HG02970 (cell line): ENCODE results near the gene CPLX3.

Source experiments
- ATAC-seq: cut with Tn5 transposase; IDR thresholded peaks from one replicate; pipeline ENCODE4 v1.9.1; 2021; ENCODE audit warnings: mild to moderate bottlenecking, moderate library complexity, moderate number of reproducible peaks; ENCODE audit not compliant: unreplicated experiment, low FRiP score

Gene CPLX3

GRCh38 chr15:74825866-74826265, 561 bp upstream of the CPLX3 start:
- no peak for ATAC-seq

- ATAC-seq, result no peak
These were observed 494 bp downstream of the CPLX3 start for GRCh38 chr15:74826921-74827320.

DNA sequence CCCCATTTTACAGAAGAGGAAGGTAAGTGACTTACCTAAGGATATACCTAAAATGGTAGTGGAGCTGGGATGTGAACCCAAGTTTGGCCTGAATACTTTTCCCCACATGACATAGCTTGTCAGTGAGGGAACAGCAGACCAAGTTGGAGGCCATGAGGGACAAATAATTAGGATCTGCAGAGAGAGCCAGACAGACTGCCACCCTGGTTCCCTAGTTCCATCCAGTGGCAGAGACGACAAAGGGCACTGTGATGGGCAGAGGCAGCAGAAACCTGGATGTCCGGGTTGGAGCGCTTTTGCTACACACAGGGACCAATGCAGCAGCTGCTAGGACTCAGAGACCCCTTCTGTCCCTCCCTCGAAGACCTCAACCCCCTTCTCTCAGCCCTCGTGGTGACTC, 1.2 kb downstream of the CPLX3 start:
- no peak for ATAC-seq

- no peak for ATAC-seq
These were observed 2.4 kb downstream of the CPLX3 start for GRCh38 chr15:74828835-74829234.

DNA sequence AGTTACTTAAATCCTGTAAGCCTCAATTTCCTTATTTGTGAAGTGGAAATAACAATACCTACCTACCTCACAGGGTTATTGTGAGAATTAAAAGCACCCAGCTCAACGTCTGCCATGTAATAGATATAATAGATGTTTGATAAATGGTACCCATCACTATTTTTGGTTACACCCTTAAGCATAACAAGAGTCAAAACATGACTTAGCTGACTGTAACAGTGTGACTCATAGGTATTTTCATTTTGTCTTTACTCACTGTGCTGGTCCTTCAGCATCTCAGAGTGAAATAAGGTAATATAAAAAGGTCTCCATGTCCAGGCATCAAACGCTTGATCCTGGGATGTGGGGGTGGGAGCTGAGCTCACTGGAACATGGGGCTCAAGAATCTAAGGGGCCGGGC, 3.1 kb downstream of the CPLX3 start:
- ATAC-seq, result no peak

GRCh38 chr15:74829991-74830390, 3.6 kb downstream of the CPLX3 start:
- no peak for ATAC-seq

- no peak for ATAC-seq
These were observed 4.4 kb downstream of the CPLX3 start for GRCh38 chr15:74830868-74831267.

GRCh38 chr15:74831813-74832495, 5.5 kb downstream of the CPLX3 start:
- no peak for ATAC-seq

DNA sequence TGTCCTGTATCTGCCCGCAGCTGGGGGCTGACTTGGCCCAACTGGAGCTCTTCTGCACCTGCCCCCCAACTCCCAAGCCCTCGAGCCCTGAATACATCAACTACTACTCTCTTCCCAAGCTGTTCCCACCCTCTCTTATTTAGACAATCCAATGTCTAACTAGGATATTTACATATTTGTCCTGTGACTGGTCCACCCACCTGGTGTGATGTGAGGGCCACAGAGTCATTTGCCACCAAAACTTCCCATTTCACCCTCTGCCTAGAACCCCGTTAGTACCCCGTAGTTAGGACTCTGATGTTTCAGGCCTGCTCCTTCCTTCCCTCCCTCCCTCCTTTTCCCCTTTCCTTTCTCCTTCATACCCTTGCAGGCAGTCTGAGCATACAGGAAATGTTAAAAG, 6.4 kb downstream of the CPLX3 start:
- no peak for ATAC-seq

DNA sequence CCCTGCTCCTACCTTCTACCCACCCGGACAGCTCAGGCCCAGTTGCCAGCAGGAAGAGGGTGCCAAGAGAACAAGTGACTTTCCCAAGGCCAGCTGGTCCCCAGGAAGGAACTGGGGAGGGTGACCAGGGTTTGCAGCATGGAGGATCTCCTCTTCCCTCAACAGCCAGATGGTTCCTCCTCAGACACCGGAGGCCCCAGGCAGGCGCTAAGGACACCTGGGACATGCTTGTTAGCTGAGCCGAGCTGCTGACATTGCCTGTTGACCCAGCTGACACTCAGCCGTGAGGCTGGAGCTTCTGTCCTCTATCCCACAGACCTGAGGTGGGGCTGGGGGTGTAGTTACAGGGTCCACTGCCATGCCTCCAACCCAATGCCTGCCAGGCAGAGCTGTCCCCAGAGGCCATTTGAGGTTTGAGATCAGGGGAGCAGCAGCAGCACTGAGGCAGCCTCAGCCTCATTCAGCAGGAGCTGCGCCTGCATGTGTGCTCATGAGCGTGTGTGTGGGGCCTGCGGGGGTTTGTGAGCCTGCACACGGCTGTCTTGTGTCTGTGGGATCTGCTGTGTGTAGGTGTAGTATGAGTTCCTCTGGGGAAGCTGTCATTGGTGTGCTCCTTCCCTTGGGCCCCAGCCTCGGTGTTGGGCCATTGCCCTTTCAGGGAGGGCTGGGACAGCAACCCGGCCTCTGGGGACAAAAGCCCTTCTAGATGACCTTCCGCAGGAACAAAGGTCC, 7.1 kb downstream of the CPLX3 start:
- ATAC-seq, result no peak

DNA sequence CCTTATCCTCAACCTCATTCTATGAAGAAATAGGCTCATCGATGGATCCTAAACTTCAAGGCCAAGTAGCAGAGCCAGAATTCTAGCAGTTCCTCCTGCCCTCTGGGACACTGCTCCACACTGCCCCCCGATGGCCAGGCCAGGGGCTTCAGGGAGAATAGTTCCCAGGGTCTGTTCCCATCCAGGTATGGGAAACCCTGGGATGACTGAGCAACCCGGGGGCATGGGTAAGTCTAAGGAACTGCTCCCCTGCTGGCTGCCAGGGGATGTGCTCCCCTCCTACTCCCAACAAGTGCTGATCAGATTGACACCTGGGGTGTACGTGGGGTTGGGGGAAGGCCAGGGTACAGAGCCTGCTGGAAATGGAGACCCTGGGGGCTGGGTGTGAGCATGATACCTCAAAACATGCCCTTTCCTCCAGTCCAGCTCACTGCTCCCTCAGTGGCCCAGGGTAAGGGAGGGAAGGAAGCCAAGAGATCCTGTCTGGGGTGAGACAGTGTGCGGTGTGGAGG, 8.9 kb downstream of the CPLX3 start:
- no peak for ATAC-seq

DNA sequence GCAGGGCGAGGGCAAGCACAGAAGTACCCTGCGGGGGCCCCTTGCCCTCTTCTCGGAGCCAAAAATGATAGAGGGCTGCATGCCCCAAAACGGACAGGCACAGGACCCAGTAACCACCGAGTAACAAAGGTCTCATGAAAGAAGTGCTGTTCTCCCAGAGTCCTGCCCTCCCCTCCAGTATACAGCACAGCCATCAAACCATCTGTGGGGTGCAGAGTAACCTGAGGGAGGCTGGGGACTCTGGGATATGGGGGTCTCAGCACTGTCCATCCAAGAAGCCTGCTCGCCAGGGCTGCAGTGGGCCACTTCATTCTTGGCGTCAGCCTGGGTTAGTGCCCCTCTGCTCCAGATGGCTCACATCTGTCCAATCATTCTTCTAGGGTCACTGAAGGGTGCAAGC, 10.4 kb downstream of the CPLX3 start:
- ATAC-seq, result no peak

- ATAC-seq, result no peak
These were observed 11.2 kb downstream of the CPLX3 start for GRCh38 chr15:74837482-74838136.

- no peak for ATAC-seq
These were observed 11.7 kb downstream of the CPLX3 start for GRCh38 chr15:74838137-74838516.

DNA sequence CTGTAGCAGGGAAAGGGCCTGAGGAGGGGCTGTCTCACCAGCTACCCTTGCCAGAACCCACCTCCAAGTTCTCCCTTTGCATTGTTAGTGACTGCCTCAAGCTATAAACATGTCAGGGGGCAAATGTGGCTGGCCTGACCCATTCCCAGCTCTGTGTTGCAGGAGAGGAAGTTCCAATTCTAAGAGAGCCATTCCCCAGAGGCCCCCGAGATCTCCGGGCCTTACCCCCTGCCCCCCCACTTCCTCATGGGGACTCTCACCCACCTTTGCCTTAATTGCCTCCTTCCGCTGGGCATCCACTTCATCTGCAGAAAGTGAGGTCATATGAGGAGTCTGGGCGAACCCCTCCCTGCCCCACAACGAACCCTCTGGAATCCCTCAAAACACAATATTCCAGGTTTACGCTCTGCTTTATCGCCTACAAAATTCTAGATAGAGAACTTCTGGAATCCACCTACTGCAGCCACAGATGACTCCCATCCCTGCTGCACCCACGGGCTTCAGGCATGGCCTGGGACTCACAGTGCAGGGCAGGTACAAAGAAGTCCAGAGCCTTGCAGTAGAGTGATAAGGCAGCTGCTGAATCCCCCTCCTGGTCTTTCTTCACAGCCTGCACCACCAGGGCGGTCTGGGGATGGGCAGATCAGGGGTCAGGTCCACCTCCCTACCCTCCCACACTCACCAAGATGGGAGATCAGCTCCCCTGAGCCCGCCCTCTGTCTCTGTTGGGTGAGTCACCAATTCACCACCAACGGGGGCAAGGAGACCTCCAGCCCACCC, 12.5 kb downstream of the CPLX3 start:
- ATAC-seq, result no peak

GRCh38 chr15:74839526-74840395, 13.3 kb downstream of the CPLX3 start:
- no peak for ATAC-seq

GRCh38 chr15:74840851-74841775, 14.7 kb downstream of the CPLX3 start:
- ATAC-seq, result no peak

DNA sequence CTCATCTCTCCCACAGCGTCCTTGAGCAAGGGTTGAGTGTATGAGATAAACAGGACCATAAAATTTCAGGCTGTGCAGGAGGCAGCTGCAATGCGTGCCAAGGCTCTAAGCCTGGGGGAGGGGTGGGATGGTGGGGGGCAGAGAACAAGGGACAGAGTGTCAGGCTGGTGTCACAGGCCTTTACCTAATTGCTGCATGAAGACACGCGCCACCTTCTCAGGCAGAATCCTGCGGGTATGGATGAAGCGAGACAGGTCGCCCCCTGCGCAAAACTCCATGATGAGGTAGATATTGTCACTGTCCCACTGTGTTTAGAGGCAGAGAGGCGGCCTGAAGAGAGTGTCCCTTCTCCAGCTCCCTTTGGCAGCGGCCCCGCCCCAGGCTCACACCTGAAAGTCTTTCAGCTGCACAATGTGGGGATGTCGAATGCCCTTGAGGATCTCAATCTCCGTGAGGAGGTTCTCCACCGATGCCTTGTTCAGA, 15.5 kb downstream of the CPLX3 start:
- ATAC-seq, result no peak
